Pancreas (tissue), 10 donors: Measurements from ENCODE around the gene SLC12A8. TPM values are rescaled to one million over a fixed set of nuclear protein-coding genes. Genes with fewer than 3 reads are reported as not detected.

Source experiments
- ATAC-seq, 4 donors: fragments of 200-7000 bp; cut with Tn5 transposase; one replicate each; pipeline versions ENCODE4 v1.8.0 to v1.9.1; 2020; ENCODE audit warnings: mild to moderate bottlenecking in 4 of 4, moderate library complexity in 4 of 4
- DNase-seq, 6 donors: peaks; one replicate each; pipeline ENCODE4 v3.0.0-alpha.2; 2020
- FAIRE-seq: peaks from 2 replicates; lab custom pipeline; 2012; peaks lifted over from hg19 to GRCh38; lab: Jason Lieb, UNC
- H3K27ac ChIP-seq, 4 donors: fragments of 200-600 bp; sonication (generic); 1 replicate in 3 of 4; 2 replicates in 1 of 4; pipeline versions ENCODE4 v1.5.0 to v1.8.0; 2020
- H3K27me3 ChIP-seq, 4 donors: fragments of 200-600 bp; one replicate each; pipeline ENCODE4 v1.8.0; 2021
- H3K36me3 ChIP-seq, 3 donors: fragments of 200-600 bp; sonication (generic) in 1 of 3; one replicate each; pipeline versions ENCODE4 v1.5.0 to v1.8.0; 2020 to 2021
- H3K4me1 ChIP-seq, 3 donors: fragments of 200-600 bp; one replicate each; pipeline ENCODE4 v1.8.0; 2021
- H3K4me3 ChIP-seq, 4 donors: fragments of 200-600 bp; sonication (generic) in 2 of 4; one replicate each; pipeline versions ENCODE4 v1.5.0 to v1.8.0; 2020 to 2021
- H3K9me3 ChIP-seq, 4 donors: fragments of 200-600 bp; one replicate each; pipeline ENCODE4 v1.8.0; 2021
- WGBS, 2 donors: extraction: QIAGEN DNeasy Blood & Tissue Kit; methylation state at CpG; one replicate each; pipeline ENCODE4 v1.1.7; 2013; 5-methylcytosine and 5-hydroxymethylcytosine counted together
- intact Hi-C, 3 donors: fragments of 100-400 bp; cut with DNase I; formaldehyde crosslinking; loops; one replicate each; pipeline versions ENCODE4 v1.11.1 to v1.14.2; 2022
- polyA plus RNA-seq, 2 donors: library from polyadenylated mRNA; stranded (reverse); fragments of 200-250 nt; gene quantifications; one replicate each; pipeline ENCODE4 v1.2.3, GENCODE V29; 2013
- total RNA-seq, 6 donors: library from RNA; stranded (reverse); fragmentation: NEBNext Ultra II Directional in 4 of 6; extraction: Animal tissue kit (Norgen Biotek cat#: 25700) in 4 of 6; gene quantifications; one replicate each; pipeline versions ENCODE4 v1.2.1 to v1.2.4, GENCODE V29; 2021 to 2023
- TF ChIP-seq, protein P1 (sequence below), 4 donors: fragments of 200-600 bp; sonication (generic) in 3 of 4; IDR thresholded peaks; one replicate each; pipeline versions ENCODE4 v1.5.0 to v1.8.0; 2021; ENCODE audit warnings: antibody characterized with exemption in 4 of 4
- donor health status: healthy with polysubstance abuse.
- donor health status: DM: no; HTN: no; CAD: no; lungs with moderate emphysema.
- donor health status: DM: no; HTN: no; CAD: no.
- donor health status: control.
- donor health status: control.
- donor health status: Bipolar disorder and iron deficiency.
- donor health status: DM: yes; HTN: yes; CAD: no.
- donor health status: DM: no; HTN: no; CAD: no.
- donor health status: DM: no; HTN: no; CAD: no.
- donor health status: DM: yes; HTN: yes; CAD: no.

SLC12A8 gene
- total and polyA plus RNA-seq, 8 donors, result 6.6 to 16.2 (median 12.5) TPM

DNA sequence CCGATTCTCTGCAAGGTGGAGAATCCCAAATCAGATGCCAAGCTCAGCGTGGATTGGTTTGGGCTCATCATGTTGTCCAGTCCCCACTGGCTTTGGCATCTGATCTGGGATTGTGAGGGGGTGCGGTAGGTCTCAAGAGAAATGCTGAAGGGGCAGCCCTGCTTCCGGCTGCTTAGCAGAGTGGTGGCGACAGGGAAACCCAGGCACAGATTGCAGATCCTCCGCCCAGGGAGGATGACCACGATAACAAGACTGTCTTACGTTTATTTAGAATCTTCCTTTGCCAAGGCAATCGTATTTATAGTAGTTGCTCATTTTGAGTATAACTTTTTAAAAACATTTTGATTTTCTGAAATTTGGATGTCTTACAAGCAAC lies 61.1 kb downstream of the SLC12A8 start:
- H3K27me3 ChIP-seq, result no peaks in the 10 kb centered on the region
- no peak overlapping the region for H3K4me3 ChIP-seq
- TF ChIP-seq, protein P1, sequence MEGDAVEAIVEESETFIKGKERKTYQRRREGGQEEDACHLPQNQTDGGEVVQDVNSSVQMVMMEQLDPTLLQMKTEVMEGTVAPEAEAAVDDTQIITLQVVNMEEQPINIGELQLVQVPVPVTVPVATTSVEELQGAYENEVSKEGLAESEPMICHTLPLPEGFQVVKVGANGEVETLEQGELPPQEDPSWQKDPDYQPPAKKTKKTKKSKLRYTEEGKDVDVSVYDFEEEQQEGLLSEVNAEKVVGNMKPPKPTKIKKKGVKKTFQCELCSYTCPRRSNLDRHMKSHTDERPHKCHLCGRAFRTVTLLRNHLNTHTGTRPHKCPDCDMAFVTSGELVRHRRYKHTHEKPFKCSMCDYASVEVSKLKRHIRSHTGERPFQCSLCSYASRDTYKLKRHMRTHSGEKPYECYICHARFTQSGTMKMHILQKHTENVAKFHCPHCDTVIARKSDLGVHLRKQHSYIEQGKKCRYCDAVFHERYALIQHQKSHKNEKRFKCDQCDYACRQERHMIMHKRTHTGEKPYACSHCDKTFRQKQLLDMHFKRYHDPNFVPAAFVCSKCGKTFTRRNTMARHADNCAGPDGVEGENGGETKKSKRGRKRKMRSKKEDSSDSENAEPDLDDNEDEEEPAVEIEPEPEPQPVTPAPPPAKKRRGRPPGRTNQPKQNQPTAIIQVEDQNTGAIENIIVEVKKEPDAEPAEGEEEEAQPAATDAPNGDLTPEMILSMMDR (IDR thresholded peaks at IDR 0.05), result no peak
- no peak for ATAC-seq
- H3K36me3 ChIP-seq, result no peaks in the 10 kb centered on the region
- no peak overlapping the region for H3K27ac ChIP-seq
- no peak for FAIRE-seq
- intact Hi-C loops, result no loop called here
- 93% methylated on average over 9 of the region's 9 CpGs for WGBS, 2 donors
- H3K4me1 ChIP-seq, result no peaks in the 10 kb centered on the region
- no peak for DNase-seq
- no peaks in the 10 kb centered on the region for H3K9me3 ChIP-seq

GRCh38 chr3:125150525-125151441 lies 61.8 kb downstream of the SLC12A8 start:
- H3K27ac ChIP-seq, result no peak overlapping the region
- no peaks in the 10 kb centered on the region for H3K27me3 ChIP-seq
- intact Hi-C loops, result no loop called here
- no peaks in the 10 kb centered on the region for H3K9me3 ChIP-seq
- H3K4me1 ChIP-seq, result no peaks in the 10 kb centered on the region
- no peak overlapping the region for H3K4me3 ChIP-seq
- WGBS, 2 donors, result 80 to 83% methylated on average over 14 of the region's 14 CpGs
- DNase-seq (peak in 1 of 6 donors; percentile 45), FAIRE-seq (no peak), ATAC-seq (peak in 3 of 4 donors; percentile 43 to 61 (median 46))
- H3K36me3 ChIP-seq, result no peaks in the 10 kb centered on the region
- TF ChIP-seq, protein P1 (IDR thresholded peaks at IDR 0.05), result peak in 2 of 4 donors; percentile 25 to 33

GRCh38 chr3:125149462-125149861 lies 63.1 kb downstream of the SLC12A8 start:
- no peak overlapping the region for H3K4me3 ChIP-seq
- H3K27me3 ChIP-seq, result no peaks in the 10 kb centered on the region
- no peaks in the 10 kb centered on the region for H3K4me1 ChIP-seq
- FAIRE-seq (no peak), DNase-seq (no peak), ATAC-seq (no peak)
- no peak overlapping the region for H3K27ac ChIP-seq
- H3K9me3 ChIP-seq, result no peaks in the 10 kb centered on the region
- TF ChIP-seq, protein P1 (IDR thresholded peaks at IDR 0.05), result no peak
- no peaks in the 10 kb centered on the region for H3K36me3 ChIP-seq
- intact Hi-C loops, result no loop called here

DNA sequence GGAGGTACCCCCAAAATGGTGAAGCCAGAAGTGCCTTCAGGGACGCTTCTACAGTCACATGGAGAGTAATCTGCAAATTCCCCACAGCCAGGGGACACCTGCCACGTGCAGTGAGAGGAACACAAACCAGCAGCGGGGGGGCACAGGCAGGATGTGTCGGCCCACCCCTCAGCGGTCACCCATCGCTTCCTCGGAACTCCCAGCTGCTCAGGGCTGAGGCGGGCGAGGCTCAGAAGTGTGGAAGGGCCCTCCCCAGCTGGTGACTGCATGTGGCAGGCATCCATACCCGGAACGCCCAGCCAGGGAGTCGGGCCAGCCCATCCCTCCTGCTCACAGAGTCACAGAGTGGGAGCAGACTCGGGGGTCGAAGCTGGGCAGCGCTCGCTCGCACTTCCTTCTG lies 63.7 kb downstream of the SLC12A8 start:
- no peak for DNase-seq
- H3K4me1 ChIP-seq, result no peaks in the 10 kb centered on the region
- TF ChIP-seq, protein P1 (IDR thresholded peaks at IDR 0.05), result no peak
- peak in 2 of 4 donors; percentile 10 to 14 for ATAC-seq
- H3K4me3 ChIP-seq, result no peak overlapping the region
- no peaks in the 10 kb centered on the region for H3K36me3 ChIP-seq
- intact Hi-C loops, result no loop called here
- no peak for FAIRE-seq
- no peaks in the 10 kb centered on the region for H3K27me3 ChIP-seq
- H3K9me3 ChIP-seq, result no peaks in the 10 kb centered on the region
- no peak overlapping the region for H3K27ac ChIP-seq
- 84 to 88% methylated on average over 17 of the region's 17 CpGs for WGBS, 2 donors
